Thoracic aorta endothelial cell (primary cell): ENCODE results near the gene KRTAP1-5. TPM values are rescaled to one million over a fixed set of nuclear protein-coding genes. Genes with fewer than 3 reads are reported as not detected.

Experiments used
- small RNA-seq: library from RNA; depleted of rRNA; stranded (forward); fragments of <200 nt; gene quantifications from one replicate; pipeline ENCODE3, GENCODE V24; 2012
- total RNA-seq: library from RNA; depleted of rRNA; stranded (reverse); fragments of >200 nt; gene quantifications from 2 replicates; pipeline ENCODE4 v1.2.3, GENCODE V29; 2012

KRTAP1-5 gene
- not detected in 2 replicates for total RNA-seq

GRCh38 chr17:41026715-41027471 is at the start of gene KRTAP1-5:
KRTAP1-5 (minus strand) TSS chr17:41027208; CDS start chr17:41027155, 53 bp downstream.

GRCh38 chr17:41065829-41066624 is 39.0 kb upstream of the KRTAP1-5 start, which contains the start of gene KRTAP2-4:
KRTAP2-4 (minus strand) TSS chr17:41065879; CDS start chr17:41065845, 34 bp downstream.

DNA sequence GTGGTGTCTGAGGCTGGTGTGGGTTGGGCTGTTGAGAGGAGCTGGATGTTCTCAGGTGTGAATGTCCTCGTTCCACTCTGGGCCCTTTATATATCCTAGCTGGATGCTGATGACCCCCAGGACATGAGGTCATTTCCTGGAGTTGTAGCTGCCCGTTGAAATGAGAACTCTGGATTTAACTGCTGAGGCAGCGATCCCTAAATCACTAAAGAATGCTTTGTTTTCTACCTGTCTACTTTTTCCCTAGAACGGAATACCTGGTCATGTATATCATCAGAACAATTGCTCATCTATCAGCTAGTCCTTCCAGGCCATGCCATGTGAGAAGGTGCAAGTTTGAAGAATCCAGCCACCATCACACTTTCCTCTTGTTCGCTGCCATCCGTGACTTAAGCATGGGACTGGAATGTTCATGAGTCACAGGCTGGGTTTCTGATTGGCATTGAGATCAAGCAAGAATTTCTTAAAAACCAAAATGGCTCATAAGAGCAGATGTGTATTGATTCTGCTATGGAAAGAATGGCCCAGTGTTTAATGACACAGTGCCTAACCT is 33.1 kb upstream of the KRTAP1-5 start, which contains the start of gene KRTAP2-3:
Gene KRTAP2-3 (minus strand): TSS at position 63 of the 553 bp plus-strand sequence. CDS start 64 bp downstream, outside the sequence.

DNA sequence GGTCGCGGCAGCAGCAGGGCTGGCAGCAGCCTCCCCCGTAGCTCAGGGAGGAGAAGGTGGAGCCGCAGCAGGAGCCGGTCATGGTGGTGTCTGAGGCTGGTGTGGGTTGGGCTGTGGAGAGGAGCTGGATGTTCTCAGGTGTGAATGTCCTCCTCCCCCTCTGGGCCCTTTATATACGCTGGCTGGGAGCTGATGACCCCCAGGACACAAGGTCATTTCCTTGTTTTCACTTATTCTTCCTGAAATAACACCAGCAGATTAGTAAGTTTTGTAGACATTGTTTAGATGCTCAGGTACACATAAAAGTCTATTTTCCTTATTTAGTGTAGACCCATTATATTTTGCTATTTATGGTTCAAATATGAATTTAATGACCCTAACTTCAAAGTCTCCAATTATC is 28.1 kb upstream of the KRTAP1-5 start, which contains the start of gene KRTAP2-2:
Gene KRTAP2-2 (minus strand): TSS at position 101 of the 400 bp plus-strand sequence. CDS start 19 bp downstream, at position 82.

GRCh38 chr17:41046735-41047465 is 19.9 kb upstream of the KRTAP1-5 start, which contains the start of gene KRTAP2-1:
KRTAP2-1 (minus strand) TSS chr17:41047316; CDS start chr17:41047267, 49 bp downstream.

DNA sequence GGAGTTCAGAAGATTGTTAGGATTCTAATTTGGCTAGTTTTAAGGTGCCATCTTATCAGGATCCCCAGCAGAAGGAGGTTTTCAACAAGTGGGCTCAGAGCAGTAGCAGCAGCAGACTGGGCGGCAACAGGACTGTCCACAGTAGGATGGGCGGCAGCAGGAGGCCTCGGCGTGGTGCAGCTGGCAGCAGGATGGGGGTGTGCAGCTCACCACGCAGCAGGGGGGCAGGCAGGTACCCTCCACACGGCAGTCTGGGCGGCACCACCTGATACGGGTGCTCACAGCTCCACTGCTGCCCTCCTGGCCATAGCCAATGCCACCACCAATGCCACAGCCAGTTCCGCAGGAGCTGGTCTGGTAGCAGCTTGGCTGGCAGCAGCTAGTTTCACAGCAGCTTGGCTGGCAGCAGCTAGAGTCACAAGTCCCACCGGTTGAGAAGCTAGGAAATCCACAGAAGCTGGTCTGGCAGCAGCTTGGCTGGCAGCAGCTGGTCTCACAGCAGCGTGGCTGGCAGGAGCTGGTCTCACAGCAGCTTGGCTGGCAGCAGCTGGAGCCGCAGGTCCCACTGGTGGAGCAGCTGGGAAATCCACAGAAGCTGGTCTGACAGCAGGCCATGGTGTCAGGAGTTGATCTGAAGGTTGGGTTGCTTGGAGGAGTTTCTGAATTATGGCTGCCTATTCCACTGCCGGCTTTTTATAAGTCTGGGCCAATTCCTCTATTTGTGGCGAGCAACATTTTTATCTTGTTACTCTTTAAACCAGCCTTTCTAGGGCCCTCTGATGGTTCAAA is 14.0 kb upstream of the KRTAP1-5 start, which contains the start of gene KRTAP1-1:
Gene KRTAP1-1 (minus strand): TSS at position 668 of the 789 bp plus-strand sequence. CDS start 53 bp downstream, at position 615.

GRCh38 chr17:41034346-41034935 is 7.4 kb upstream of the KRTAP1-5 start, which contains the start of gene KRTAP1-3:
KRTAP1-3 (minus strand) TSS chr17:41034874; CDS start chr17:41034821, 53 bp downstream.

DNA sequence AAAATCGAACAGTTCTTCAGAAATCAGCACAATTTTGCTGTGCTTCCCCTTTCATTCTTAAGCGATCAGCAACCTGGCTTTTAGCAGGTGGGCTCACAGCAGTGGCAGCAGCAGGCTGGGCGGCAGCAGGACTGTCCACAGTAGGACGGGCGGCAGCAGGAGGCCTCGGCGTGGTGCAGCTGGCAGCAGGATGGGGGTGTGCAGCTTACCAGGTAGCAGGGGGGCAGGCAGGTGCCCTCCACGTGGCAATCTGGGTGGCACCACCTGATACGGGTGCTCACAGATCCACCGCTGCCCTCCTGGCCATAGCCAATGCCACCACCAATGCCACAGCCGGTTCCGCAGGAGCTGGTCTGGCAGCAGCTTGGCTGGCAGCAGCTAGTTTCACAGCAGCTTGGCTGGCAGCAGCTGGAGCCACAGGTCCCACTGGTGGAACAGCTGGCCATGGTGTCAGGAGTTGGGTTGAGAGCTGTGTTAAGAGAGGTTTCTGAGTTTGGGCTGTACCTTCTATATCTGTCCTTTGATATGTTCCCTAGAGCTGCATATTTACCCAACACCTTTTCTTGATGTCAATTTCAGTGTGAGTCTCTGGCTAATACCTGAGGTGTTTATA is 2.7 kb upstream of the KRTAP1-5 start, which contains the start of gene KRTAP1-4:
Gene KRTAP1-4 (minus strand): TSS at position 563 of the 613 bp plus-strand sequence. CDS start 117 bp downstream, at position 446.

GRCh38 chr17:41008811-41009210 is 18.2 kb downstream of the KRTAP1-5 start, which contains the start of gene KRTAP3-1:
KRTAP3-1 (minus strand) TSS chr17:41009128; CDS start chr17:41009074, 54 bp downstream.

DNA sequence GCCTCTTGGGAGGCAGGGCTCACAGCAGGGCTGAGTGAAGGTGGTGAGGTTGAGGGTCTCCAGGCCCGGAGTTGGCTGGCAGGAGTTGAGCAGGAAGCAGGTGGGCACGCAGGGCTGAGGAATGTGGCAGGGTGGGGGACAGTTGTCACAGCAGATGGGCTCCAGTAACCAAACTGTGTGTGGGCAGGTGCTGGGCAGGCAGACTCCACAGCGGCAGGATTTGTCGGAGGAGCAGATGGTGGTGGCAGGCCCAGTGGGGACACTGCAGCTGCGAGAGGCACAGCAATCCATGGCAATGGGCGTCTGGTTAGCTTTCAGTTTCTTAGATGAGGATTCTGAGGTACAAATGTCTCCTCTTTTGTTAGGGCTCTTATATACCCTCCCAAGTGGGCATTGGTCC is 27.4 kb downstream of the KRTAP1-5 start, which contains the start of gene KRTAP3-2:
Gene KRTAP3-2 (minus strand): TSS at position 344 of the 400 bp plus-strand sequence. CDS start 53 bp downstream, at position 291.

GRCh38 chr17:40993839-40994238 is 33.2 kb downstream of the KRTAP1-5 start, which contains the start of gene KRTAP3-3:
KRTAP3-3 (minus strand) TSS chr17:40994164; CDS start chr17:40994097, 67 bp downstream.

GRCh38 chr17:40984226-40984625 is 42.8 kb downstream of the KRTAP1-5 start, which contains the start of gene KRT40:
KRT40 (minus strand) TSS chr17:40984326; CDS start chr17:40984273, 53 bp downstream.

Small RNA genes within 50 kb of the gene (small RNA-seq; reads per million reads assigned to genes)
- gene KRTAP3-4P = not detected

Other genes starting within 250 kb of the KRTAP1-5 start
- gene KRT27, start 244.7 kb downstream of the KRTAP1-5 start, total RNA-seq = not detected in 2 replicates
- gene KRT28, start 227.2 kb downstream of the KRTAP1-5 start, total RNA-seq = not detected in 2 replicates
- gene KRT10, start 204.6 kb downstream of the KRTAP1-5 start, total RNA-seq = 2.1 and 10.2 TPM in 2 replicates
- not detected in 2 replicates for gene KRT12, start 160.0 kb downstream of the KRTAP1-5 start, total RNA-seq
- gene KRT20, start 142.0 kb downstream of the KRTAP1-5 start, total RNA-seq = not detected in 2 replicates
- not detected in 2 replicates for gene KRT23, start 89.6 kb downstream of the KRTAP1-5 start, total RNA-seq
- not detected in 2 replicates for gene KRT39, start 60.3 kb downstream of the KRTAP1-5 start, total RNA-seq
- gene KRT40, start 42.9 kb downstream of the KRTAP1-5 start, total RNA-seq = not detected in 2 replicates
- not detected in 2 replicates for gene KRTAP3-3, start 33.0 kb downstream of the KRTAP1-5 start, total RNA-seq
- gene KRTAP3-2, start 27.3 kb downstream of the KRTAP1-5 start, total RNA-seq = not detected in 2 replicates
- not detected in 2 replicates for gene KRTAP3-1, start 18.1 kb downstream of the KRTAP1-5 start, total RNA-seq
- not detected in 2 replicates for gene KRTAP1-4, start 3.0 kb upstream of the KRTAP1-5 start, total RNA-seq
- not detected in 2 replicates for gene KRTAP1-3, start 7.7 kb upstream of the KRTAP1-5 start, total RNA-seq
- gene KRTAP1-1, start 14.2 kb upstream of the KRTAP1-5 start, total RNA-seq = not detected in 2 replicates
- gene KRTAP2-1, start 20.1 kb upstream of the KRTAP1-5 start, total RNA-seq = not detected in 2 replicates
- not detected in 2 replicates for gene KRTAP2-2, start 28.0 kb upstream of the KRTAP1-5 start, total RNA-seq
- gene KRTAP2-3, start 32.9 kb upstream of the KRTAP1-5 start, total RNA-seq = not detected in 2 replicates
- not detected in 2 replicates for gene KRTAP2-4, start 38.7 kb upstream of the KRTAP1-5 start, total RNA-seq
- not detected in 2 replicates for gene KRTAP4-7, start 56.9 kb upstream of the KRTAP1-5 start, total RNA-seq
- gene KRTAP4-8, start 70.9 kb upstream of the KRTAP1-5 start, total RNA-seq = not detected in 2 replicates
- gene KRTAP4-16, start 75.0 kb upstream of the KRTAP1-5 start, total RNA-seq = not detected in 2 replicates
- gene KRTAP4-9, start 78.2 kb upstream of the KRTAP1-5 start, total RNA-seq = not detected in 2 replicates
- gene KRTAP4-11, start 91.2 kb upstream of the KRTAP1-5 start, total RNA-seq = not detected in 2 replicates
- not detected in 2 replicates for gene KRTAP4-12, start 97.0 kb upstream of the KRTAP1-5 start, total RNA-seq
- gene KRTAP4-6, start 113.3 kb upstream of the KRTAP1-5 start, total RNA-seq = not detected in 2 replicates
- gene KRTAP4-5, start 122.6 kb upstream of the KRTAP1-5 start, total RNA-seq = not detected in 2 replicates
- not detected in 2 replicates for gene KRTAP4-4, start 133.5 kb upstream of the KRTAP1-5 start, total RNA-seq
- gene KRTAP4-3, start 141.0 kb upstream of the KRTAP1-5 start, total RNA-seq = not detected in 2 replicates
- not detected in 2 replicates for gene KRTAP4-2, start 151.0 kb upstream of the KRTAP1-5 start, total RNA-seq
- gene KRTAP4-1, start 157.7 kb upstream of the KRTAP1-5 start, total RNA-seq = not detected in 2 replicates
- gene KRTAP9-1, start 162.7 kb upstream of the KRTAP1-5 start, total RNA-seq = not detected in 2 replicates
- not detected in 2 replicates for gene KRTAP9-2, start 199.4 kb upstream of the KRTAP1-5 start, total RNA-seq
- not detected in 2 replicates for gene KRTAP9-3, start 205.2 kb upstream of the KRTAP1-5 start, total RNA-seq
- not detected in 2 replicates for gene KRTAP9-8, start 210.8 kb upstream of the KRTAP1-5 start, total RNA-seq
- not detected in 2 replicates for gene KRTAP9-4, start 222.5 kb upstream of the KRTAP1-5 start, total RNA-seq
- gene KRTAP9-9, start 228.2 kb upstream of the KRTAP1-5 start, total RNA-seq = not detected in 2 replicates
- not detected in 2 replicates for gene KRTAP9-6, start 238.2 kb upstream of the KRTAP1-5 start, total RNA-seq
- gene KRTAP9-7, start 248.5 kb upstream of the KRTAP1-5 start, total RNA-seq = not detected in 2 replicates